Right atrium auricular region (tissue), 2 donors: ENCODE data around the gene AURKA. TPM values are rescaled to one million over a fixed set of nuclear protein-coding genes. Genes with fewer than 3 reads are reported as not detected.

Experiments
- DNase-seq: peaks from one replicate; pipeline ENCODE4 v3.0.0-alpha.2; 2019; ENCODE audit warnings: low spot score
- H3K27ac ChIP-seq, 2 donors: fragments of 200-600 bp; sonication (generic); 1 replicate in 1 of 2; 2 replicates in 1 of 2; pipeline ENCODE4 v1.5.1; 2016 to 2019
- H3K27me3 ChIP-seq, 2 donors: fragments of 200-600 bp; sonication (generic); one replicate each; pipeline versions ENCODE4 v1.5.1 to v1.6.0; 2017 to 2019
- H3K36me3 ChIP-seq: fragments of 200-600 bp; sonication (generic); one replicate; pipeline ENCODE4 v1.5.1; 2016
- H3K4me1 ChIP-seq, 2 donors: fragments of 200-600 bp; sonication (generic); one replicate each; pipeline versions ENCODE4 v1.5.1 to v1.6.0; 2017 to 2019
- H3K4me3 ChIP-seq, 2 donors: fragments of 200-600 bp; sonication (generic); 1 replicate in 1 of 2; 2 replicates in 1 of 2; pipeline ENCODE4 v1.5.1; 2017 to 2019; ENCODE audit warnings: mild to moderate bottlenecking in 1 of 2, moderate library complexity in 1 of 2
- H3K9me3 ChIP-seq, 2 donors: fragments of 200-600 bp; sonication (generic); one replicate each; pipeline ENCODE4 v1.5.1; 2019
- total RNA-seq, 2 donors: library from RNA; depleted of rRNA; stranded (reverse); fragments of >200 nt; gene quantifications; one replicate each; pipeline ENCODE4 v1.1.0, GENCODE V29; 2016
- TF ChIP-seq, protein P1 (sequence below), 2 donors: fragments of 200-600 bp; sonication (generic); IDR thresholded peaks; one replicate each; pipeline ENCODE4 v1.5.1; 2019; ENCODE audit warnings: antibody characterized with exemption in 2 of 2

The AURKA gene
- total RNA-seq, 2 donors from 2014 or later = 2.0 to 7.6 TPM

DNA sequence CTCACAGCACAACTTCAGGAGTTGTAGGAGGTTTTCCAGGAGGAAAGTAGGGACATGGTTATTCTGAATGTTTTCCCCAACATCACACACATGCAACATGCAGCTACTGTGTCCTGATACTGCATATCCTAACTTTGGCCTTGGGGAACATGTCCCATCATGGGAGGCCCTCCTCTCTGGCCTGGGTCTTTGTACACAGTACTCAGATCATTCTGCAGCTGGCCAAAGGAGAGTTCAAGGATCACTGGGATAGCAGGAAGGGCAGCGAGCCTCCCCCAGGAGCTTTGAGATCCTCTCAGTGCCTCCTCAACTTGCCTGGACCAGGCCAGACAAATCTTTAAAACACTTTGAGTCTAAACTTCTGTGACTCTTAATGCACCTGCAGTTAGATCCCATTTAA is 32.9 kb upstream of the AURKA start:
- DNase-seq = no peak
- Histone ChIP-seq H3K9me3 (no peaks in the 10 kb centered on the region), H3K4me3 (no peak overlapping the region), H3K36me3 (no peaks in the 10 kb centered on the region), H3K27ac (no peak overlapping the region), H3K27me3 (no peaks in the 10 kb centered on the region), H3K4me1 (peaks cover 0 to 6% of the 10 kb centered on the region in 2 donors)
- TF ChIP-seq, protein P1, sequence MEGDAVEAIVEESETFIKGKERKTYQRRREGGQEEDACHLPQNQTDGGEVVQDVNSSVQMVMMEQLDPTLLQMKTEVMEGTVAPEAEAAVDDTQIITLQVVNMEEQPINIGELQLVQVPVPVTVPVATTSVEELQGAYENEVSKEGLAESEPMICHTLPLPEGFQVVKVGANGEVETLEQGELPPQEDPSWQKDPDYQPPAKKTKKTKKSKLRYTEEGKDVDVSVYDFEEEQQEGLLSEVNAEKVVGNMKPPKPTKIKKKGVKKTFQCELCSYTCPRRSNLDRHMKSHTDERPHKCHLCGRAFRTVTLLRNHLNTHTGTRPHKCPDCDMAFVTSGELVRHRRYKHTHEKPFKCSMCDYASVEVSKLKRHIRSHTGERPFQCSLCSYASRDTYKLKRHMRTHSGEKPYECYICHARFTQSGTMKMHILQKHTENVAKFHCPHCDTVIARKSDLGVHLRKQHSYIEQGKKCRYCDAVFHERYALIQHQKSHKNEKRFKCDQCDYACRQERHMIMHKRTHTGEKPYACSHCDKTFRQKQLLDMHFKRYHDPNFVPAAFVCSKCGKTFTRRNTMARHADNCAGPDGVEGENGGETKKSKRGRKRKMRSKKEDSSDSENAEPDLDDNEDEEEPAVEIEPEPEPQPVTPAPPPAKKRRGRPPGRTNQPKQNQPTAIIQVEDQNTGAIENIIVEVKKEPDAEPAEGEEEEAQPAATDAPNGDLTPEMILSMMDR (IDR thresholded peaks at IDR 0.05) = no peak

DNA sequence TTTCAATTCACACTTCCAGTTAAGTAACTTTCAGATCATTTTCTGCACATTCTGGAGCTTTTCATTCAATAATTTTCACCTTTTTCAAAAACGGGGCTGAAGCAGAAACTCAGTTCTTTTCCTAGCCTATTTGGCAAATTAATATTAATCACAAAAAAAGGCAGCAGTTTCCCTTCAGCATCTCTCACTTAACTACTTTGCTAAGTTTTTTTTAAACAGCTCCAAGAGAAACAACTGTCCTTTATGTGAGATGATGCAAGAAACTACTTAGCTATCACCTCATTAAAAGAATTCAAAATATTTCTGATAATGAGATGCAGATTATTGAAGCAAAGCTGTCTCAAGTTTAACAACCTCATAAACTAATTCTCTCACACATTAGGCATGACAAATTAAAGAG is 31.9 kb upstream of the AURKA start:
- Histone ChIP-seq H3K4me1 (peaks cover 0 to 12% of the 10 kb centered on the region in 2 donors), H3K36me3 (no peaks in the 10 kb centered on the region), H3K4me3 (no peak overlapping the region), H3K9me3 (no peaks in the 10 kb centered on the region), H3K27me3 (no peaks in the 10 kb centered on the region), H3K27ac (no peak overlapping the region)
- DNase-seq = no peak
- TF ChIP-seq, protein P1 (IDR thresholded peaks at IDR 0.05) = no peak

DNA sequence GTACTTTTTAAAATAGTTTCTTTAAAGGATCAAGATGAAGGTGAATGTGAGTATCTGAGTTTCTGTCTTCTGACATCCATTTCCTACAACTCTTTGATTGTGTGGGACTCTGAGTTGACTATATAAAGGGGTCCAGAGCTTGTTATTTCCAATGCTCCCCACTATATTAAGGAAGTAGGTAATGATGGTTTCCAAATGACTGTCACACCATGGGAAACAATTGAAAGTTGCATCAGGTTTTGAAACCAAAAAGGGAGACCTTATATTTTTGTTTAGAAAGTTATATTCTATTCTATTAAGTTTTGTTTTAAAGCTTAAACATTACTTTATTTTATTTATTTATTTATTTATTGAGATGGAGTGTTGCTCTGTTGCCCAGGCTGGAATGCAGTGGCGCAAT is 31.2 kb upstream of the AURKA start:
- no peak overlapping the region for H3K4me3 ChIP-seq
- no peaks in the 10 kb centered on the region for H3K9me3 ChIP-seq
- peaks cover 0 to 12% of the 10 kb centered on the region in 2 donors for H3K4me1 ChIP-seq
- DNase-seq = no peak
- H3K36me3 ChIP-seq = no peaks in the 10 kb centered on the region
- TF ChIP-seq, protein P1 (IDR thresholded peaks at IDR 0.05) = no peak
- H3K27me3 ChIP-seq = no peaks in the 10 kb centered on the region
- H3K27ac ChIP-seq = no peak overlapping the region

DNA sequence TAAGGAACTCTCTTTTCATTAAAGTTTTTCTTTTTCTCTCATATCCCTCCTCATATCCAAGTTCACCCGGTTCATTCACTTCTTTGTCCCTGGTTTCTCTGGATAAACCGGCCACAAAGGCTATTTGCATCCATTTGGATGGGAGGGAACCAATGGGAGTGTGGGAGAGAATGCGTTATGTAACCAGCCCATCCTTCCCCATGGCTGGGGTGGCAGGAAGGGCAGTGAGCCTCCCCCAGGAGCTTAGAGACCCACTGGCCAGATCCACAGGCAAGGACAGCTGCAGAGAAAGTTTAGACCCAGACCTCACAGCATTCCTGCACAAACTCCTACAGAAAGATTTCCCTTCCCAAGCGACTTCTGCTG is 30.8 kb upstream of the AURKA start:
- no peaks in the 10 kb centered on the region for H3K9me3 ChIP-seq
- TF ChIP-seq, protein P1 (IDR thresholded peaks at IDR 0.05) = no peak
- peaks cover 0 to 12% of the 10 kb centered on the region in 2 donors for H3K4me1 ChIP-seq
- H3K4me3 ChIP-seq = no peak overlapping the region
- no peaks in the 10 kb centered on the region for H3K36me3 ChIP-seq
- H3K27me3 ChIP-seq = no peaks in the 10 kb centered on the region
- DNase-seq = no peak
- no peak overlapping the region for H3K27ac ChIP-seq

DNA sequence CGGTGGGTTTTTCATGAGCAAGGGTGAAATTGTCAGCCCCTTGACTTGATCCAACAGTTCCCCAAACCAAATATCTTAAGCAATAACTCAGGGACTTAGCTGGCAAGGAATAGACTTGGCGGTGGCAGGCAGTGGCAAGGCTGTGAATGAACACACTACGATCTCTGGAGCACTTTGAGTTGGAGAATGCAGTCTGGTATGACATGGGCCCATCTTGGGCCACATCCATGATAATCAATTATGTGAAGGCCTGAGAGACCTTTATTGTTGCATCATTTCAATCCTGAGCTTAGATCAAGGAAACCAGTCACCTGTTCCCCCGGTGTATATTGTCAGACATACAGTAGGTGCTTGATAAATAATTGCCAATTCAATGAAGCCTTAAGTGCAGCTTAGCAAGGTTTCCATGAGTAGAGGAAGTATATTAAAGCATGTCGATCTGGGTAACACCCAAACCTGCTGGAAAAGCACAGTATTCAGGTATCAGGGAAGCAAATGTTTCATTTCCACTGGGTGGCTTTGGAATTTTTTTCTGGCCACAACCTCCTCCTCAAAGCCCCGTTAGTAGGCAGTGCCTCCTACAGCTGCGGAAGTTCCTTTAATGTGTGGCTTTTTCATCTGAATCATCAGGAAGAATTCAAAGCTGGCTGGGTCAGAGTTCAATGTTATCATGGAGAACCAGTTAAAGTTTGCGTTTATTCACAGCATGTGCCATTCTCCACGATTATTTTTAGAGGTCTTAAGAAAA is 30.2 kb upstream of the AURKA start:
- Histone ChIP-seq H3K27ac (no peak overlapping the region), H3K4me1 (peaks cover 0 to 12% of the 10 kb centered on the region in 2 donors), H3K9me3 (no peaks in the 10 kb centered on the region), H3K4me3 (no peak overlapping the region), H3K27me3 (no peaks in the 10 kb centered on the region), H3K36me3 (no peaks in the 10 kb centered on the region)
- DNase-seq = no peak
- TF ChIP-seq, protein P1 (IDR thresholded peaks at IDR 0.05) = no peak
